Esophagus squamous epithelium (tissue), 5 donors: ENCODE data around the gene BCL2L11. TPM values are rescaled to one million over a fixed set of nuclear protein-coding genes. Genes with fewer than 3 reads are reported as not detected.

ENCODE experiments used
- DNase-seq: peaks from one replicate; lab custom pipeline; 2025; lab: John Stamatoyannopoulos, UW
- H3K27ac ChIP-seq, 4 donors: fragments of 200-600 bp; sonication (generic); one replicate each; pipeline ENCODE4 v1.5.1; 2016 to 2019; ENCODE audit warnings: mild to moderate bottlenecking in 1 of 4
- H3K27me3 ChIP-seq, 4 donors: fragments of 200-600 bp; sonication (generic); 1 replicate in 3 of 4; 2 replicates in 1 of 4; pipeline versions ENCODE4 v1.5.1 to v1.6.0; 2017 to 2021; ENCODE audit warnings: antibody characterized with exemption in 1 of 4
- H3K36me3 ChIP-seq, 3 donors: fragments of 200-600 bp; sonication (generic); one replicate each; pipeline ENCODE4 v1.5.1; 2016 to 2019
- H3K4me1 ChIP-seq, 3 donors: fragments of 200-600 bp; sonication (generic); one replicate each; pipeline ENCODE4 v1.5.1; 2017 to 2019
- H3K4me3 ChIP-seq, 4 donors: fragments of 200-600 bp; sonication (generic); 1 replicate in 3 of 4; 2 replicates in 1 of 4; pipeline ENCODE4 v1.5.1; 2016 to 2019; ENCODE audit warnings: mild to moderate bottlenecking in 2 of 4, moderate library complexity in 1 of 4
- H3K9me3 ChIP-seq, 3 donors: fragments of 200-600 bp; sonication (generic); one replicate each; pipeline ENCODE4 v1.5.1; 2016 to 2019
- POLR2A ChIP-seq, 4 donors: fragments of 450-650 bp; IDR thresholded peaks; one replicate each; pipeline ENCODE4 v1.6.1; 2017; ENCODE audit warnings: antibody characterized with exemption in 4 of 4, mild to moderate bottlenecking in 4 of 4, moderate library complexity in 3 of 4
- WGBS, 2 donors: methylation state at CpG; one replicate each; pipeline ENCODE4 v1.1.5; 2018; 5-methylcytosine and 5-hydroxymethylcytosine counted together
- intact Hi-C: fragments of 100-400 bp; cut with DNase I; formaldehyde crosslinking; loops from one replicate; pipeline ENCODE4 v1.15.0; 2022
- total RNA-seq, 4 donors: library from RNA; depleted of rRNA; stranded (reverse); fragments of >200 nt; gene quantifications; one replicate each; pipeline ENCODE4 v1.1.0, GENCODE V29; 2016
- TF ChIP-seq, protein P1 (sequence below), 6 experiments: fragments of 450-650 bp in 4 of 6; fragments of 200-600 bp in 2 of 6; sonication (generic) in 2 of 6; IDR thresholded peaks; one replicate each; pipeline ENCODE4 v1.5.1; 2016 to 2019; ENCODE audit warnings: antibody characterized with exemption in 6 of 6, mild to moderate bottlenecking in 4 of 6, moderate library complexity in 4 of 6
- donor health status: DM: yes; HTN: yes; CAD: no.

The BCL2L11 gene
- total RNA-seq, 4 donors from 2014 or later = 7.8 to 28.2 (median 9.9) TPM

DNA sequence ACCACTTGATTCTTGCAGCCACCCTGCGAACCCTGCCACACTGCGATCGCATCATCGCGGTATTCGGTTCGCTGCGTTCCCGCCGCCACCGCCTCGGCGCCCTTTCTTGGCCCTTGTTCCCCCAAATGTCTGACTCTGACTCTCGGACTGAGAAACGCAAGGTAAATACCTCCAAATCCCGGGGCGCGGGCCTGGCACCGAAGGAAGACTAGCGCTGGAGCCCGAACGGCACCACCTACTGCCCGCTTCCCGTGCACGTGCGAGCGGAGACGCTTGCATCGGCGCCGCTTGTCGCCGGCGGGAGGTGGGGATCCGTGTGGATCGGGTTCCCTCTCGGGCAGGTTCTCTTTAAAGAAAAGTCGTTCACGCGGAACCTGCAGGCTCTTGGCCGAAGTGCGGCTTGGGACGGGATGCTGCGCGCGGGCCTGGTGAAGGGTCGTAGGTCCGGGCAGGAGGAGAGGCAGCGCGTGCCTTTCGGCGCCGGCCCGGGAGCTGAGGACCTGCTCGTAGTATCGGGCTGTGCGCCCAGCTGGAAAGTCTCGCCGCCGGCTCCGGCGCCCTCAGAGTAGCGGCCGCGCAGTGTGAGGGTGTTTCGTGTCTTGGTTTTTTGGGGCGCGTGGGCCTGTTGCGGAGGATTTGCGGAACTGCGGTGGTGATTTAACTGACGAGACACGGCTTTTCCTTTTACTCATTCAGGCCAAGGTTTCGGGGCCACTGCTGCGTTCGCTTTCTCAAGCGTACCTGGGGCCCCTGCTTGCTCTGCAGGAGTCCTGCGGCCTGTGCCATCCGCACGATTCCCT, 514 bp downstream of the BCL2L11 start:
- Histone ChIP-seq H3K27me3 (peaks cover 0 to 44% (median 0%) of the 10 kb centered on the region in 4 donors), H3K27ac (peak overlapping the region; percentile 91 to 96 (median 92)), H3K36me3 (peaks cover 3 to 26% (median 5%) of the 10 kb centered on the region in 3 donors), H3K4me3 (peak overlapping the region; percentile 81 to 93 (median 84)), H3K9me3 (no peaks in the 10 kb centered on the region), H3K4me1 (peaks cover 42 to 83% (median 43%) of the 10 kb centered on the region in 3 donors)
- WGBS, 2 donors = 4% methylated on average over 5 of the region's 80 CpGs; no CpG with 5 or more reads in 1 of the 2 donors
- TF ChIP-seq POLR2A (IDR thresholded peaks at IDR 0.05) = no peak
- TF ChIP-seq, protein P1, sequence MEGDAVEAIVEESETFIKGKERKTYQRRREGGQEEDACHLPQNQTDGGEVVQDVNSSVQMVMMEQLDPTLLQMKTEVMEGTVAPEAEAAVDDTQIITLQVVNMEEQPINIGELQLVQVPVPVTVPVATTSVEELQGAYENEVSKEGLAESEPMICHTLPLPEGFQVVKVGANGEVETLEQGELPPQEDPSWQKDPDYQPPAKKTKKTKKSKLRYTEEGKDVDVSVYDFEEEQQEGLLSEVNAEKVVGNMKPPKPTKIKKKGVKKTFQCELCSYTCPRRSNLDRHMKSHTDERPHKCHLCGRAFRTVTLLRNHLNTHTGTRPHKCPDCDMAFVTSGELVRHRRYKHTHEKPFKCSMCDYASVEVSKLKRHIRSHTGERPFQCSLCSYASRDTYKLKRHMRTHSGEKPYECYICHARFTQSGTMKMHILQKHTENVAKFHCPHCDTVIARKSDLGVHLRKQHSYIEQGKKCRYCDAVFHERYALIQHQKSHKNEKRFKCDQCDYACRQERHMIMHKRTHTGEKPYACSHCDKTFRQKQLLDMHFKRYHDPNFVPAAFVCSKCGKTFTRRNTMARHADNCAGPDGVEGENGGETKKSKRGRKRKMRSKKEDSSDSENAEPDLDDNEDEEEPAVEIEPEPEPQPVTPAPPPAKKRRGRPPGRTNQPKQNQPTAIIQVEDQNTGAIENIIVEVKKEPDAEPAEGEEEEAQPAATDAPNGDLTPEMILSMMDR (IDR thresholded peaks at IDR 0.05) = no peak
- intact Hi-C loops = no loop called here
- no peak for DNase-seq

DNA sequence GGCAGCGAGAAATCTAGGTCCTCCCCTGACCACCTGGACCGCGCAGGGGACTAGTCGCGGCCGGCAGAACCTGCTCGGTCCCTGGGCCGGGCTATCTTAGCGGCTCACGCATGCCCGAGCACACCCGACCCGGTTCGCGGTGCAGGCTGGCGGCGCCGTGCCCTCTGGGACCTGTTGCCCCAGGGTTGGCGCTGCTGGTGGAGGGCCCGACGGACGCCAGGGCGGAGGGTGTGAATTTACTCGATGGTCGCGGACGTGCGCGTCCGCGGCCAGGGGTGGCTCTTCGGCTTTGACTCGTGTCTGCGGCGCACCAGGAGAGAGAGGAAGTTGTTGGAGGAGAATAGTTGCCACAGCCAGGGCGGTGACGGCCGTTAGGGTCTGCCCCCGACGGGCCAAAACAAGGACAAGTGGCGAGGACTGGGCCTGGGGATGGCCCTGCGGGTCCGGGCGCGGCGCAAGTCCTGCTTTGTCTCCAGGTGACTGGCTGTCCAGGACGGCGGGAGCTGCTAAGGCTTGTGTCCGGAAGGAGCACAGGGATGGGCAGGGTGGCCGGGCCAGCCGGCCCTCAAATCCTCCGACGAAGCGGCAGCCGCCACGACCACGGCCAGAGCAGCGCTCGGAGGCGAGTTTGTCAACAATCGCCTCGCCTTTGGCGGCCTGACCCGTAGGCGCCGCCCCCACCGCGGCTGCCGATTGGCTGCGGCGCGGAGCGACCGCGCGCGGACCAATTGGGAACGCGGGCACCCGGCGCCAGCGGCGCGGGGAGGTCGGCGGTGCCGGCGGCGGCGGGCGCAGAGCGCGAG, 1.3 kb downstream of the BCL2L11 start:
- Histone ChIP-seq H3K27me3 (peaks cover 0 to 36% (median 0%) of the 10 kb centered on the region in 4 donors), H3K4me3 (peak overlapping the region; percentile 81 to 93 (median 84)), H3K9me3 (no peaks in the 10 kb centered on the region), H3K27ac (peak overlapping the region; percentile 91 to 96 (median 92)), H3K4me1 (peaks cover 38 to 85% (median 39%) of the 10 kb centered on the region in 3 donors), H3K36me3 (peaks cover 3 to 34% (median 5%) of the 10 kb centered on the region in 3 donors)
- intact Hi-C loops = no loop called here
- TF ChIP-seq, protein P1 (IDR thresholded peaks at IDR 0.05) = no peak
- TF ChIP-seq POLR2A (IDR thresholded peaks at IDR 0.05) = peak in 2 of 4 donors; percentile 70 to 85
- 3 to 5% methylated on average over 7 to 21 of the region's 93 CpGs for WGBS, 2 donors
- peak; percentile 23 for DNase-seq

DNA sequence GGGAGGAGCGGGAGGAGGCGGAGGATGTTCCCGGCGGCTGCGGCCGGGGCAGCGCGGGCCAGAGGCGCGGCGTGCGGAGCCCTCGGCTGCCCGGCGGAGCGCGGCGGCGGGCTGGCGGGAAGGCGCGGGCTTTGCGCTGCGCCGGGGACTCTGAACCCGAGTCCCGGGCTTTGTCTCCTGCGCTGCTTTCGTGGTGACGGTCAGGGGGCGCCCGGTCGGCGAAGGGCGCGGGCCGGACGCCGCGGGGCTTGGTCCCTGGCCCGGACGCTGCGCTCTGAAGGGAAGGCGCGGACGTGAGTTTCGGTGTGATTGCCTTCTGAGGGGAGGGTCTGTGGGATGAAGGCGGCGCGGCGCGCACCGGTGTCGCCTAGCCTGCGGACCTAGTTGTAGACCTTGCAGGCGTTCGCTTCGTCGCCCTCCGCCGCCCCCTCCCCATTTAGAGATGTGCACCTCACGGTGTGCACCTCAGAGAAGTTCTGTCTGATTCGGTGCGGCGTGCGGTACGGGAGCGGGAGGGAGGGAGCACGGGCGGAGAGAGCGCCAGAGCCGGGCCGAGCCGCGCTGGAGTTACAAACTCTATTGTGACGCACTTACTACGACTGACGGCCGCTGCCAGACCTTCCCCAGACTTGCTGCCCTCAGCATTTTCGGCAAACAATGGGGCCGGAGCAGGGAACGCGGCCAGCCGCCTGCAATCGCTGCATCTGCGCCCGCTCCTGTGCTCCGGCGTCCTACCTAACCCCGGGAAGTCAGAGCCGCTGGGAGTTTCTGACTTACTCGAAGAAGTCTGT, 2.1 kb downstream of the BCL2L11 start:
- H3K4me3 ChIP-seq = peak overlapping the region; percentile 81 to 93 (median 84)
- H3K9me3 ChIP-seq = no peaks in the 10 kb centered on the region
- peaks cover 0 to 28% (median 0%) of the 10 kb centered on the region in 4 donors for H3K27me3 ChIP-seq
- no peak for DNase-seq
- WGBS, 2 donors = 0 to 17% methylated on average over 3 of the region's 92 CpGs
- H3K27ac ChIP-seq = peak overlapping the region; percentile 91 to 96 (median 93)
- peaks cover 3 to 42% (median 5%) of the 10 kb centered on the region in 3 donors for H3K36me3 ChIP-seq
- TF ChIP-seq, protein P1 (IDR thresholded peaks at IDR 0.05) = no peak
- TF ChIP-seq POLR2A (IDR thresholded peaks at IDR 0.05) = peak in 2 of 4 donors; percentile 64 to 81
- H3K4me1 ChIP-seq = peaks cover 30 to 78% (median 31%) of the 10 kb centered on the region in 3 donors
- intact Hi-C loops = no loop called here

DNA sequence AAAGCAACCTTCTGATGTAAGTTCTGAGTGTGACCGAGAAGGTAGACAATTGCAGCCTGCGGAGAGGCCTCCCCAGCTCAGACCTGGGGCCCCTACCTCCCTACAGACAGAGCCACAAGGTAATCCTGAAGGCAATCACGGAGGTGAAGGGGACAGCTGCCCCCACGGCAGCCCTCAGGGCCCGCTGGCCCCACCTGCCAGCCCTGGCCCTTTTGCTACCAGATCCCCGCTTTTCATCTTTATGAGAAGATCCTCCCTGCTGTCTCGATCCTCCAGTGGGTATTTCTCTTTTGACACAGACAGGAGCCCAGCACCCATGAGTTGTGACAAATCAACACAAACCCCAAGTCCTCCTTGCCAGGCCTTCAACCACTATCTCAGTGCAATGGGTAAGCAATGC, 3.0 kb downstream of the BCL2L11 start:
- WGBS, 2 donors = 86 to 100% methylated on average over 2 to 5 of the region's 7 CpGs
- Histone ChIP-seq H3K9me3 (no peaks in the 10 kb centered on the region), H3K4me1 (peaks cover 22 to 71% (median 23%) of the 10 kb centered on the region in 3 donors), H3K27ac (no peak overlapping the region), H3K27me3 (peaks cover 0 to 19% (median 0%) of the 10 kb centered on the region in 4 donors), H3K36me3 (peaks cover 3 to 52% (median 5%) of the 10 kb centered on the region in 3 donors), H3K4me3 (peak overlapping the region in 3 of 4 donors; percentile 81 to 93 (median 88))
- no peak for TF ChIP-seq POLR2A (IDR thresholded peaks at IDR 0.05)
- TF ChIP-seq, protein P1 (IDR thresholded peaks at IDR 0.05) = no peak
- intact Hi-C loops = no loop called here
- DNase-seq = no peak
